H9 (cell line): Measurements from ENCODE around the gene CSF2. TPM values are rescaled to one million over a fixed set of nuclear protein-coding genes. Genes with fewer than 3 reads are reported as not detected.

Experiments
- DNase-seq: peaks from one replicate; pipeline ENCODE4 v3.0.0-alpha.2; 2017
- H2AFZ ChIP-seq: one replicate; pipeline ENCODE4 v1.6.1; 2013; ENCODE audit warnings: mild to moderate bottlenecking, low read length, control low read depth, moderate library complexity
- H2AK5ac ChIP-seq: 2 replicates; pipeline ENCODE4 v1.6.1; 2013; ENCODE audit warnings: low read length, control low read depth, mixed read lengths; ENCODE audit not compliant: insufficient read length
- H2BK120ac ChIP-seq: one replicate; pipeline ENCODE4 v1.6.1; 2013; ENCODE audit warnings: low read depth, mild to moderate bottlenecking, low read length, control low read depth, inconsistent platforms; ENCODE audit not compliant: poor library complexity, severe bottlenecking
- H2BK12ac ChIP-seq: 2 replicates; pipeline ENCODE4 v1.6.1; 2013; ENCODE audit warnings: low read length, control low read depth, mixed read lengths, low read depth; ENCODE audit not compliant: insufficient read length
- H2BK15ac ChIP-seq: 2 replicates; pipeline ENCODE4 v1.6.1; 2013; ENCODE audit warnings: low read depth, low read length, control low read depth
- H2BK20ac ChIP-seq: one replicate; pipeline ENCODE4 v1.6.1; 2013; ENCODE audit warnings: low read depth, mild to moderate bottlenecking, low read length, control low read depth, inconsistent platforms; ENCODE audit not compliant: poor library complexity, severe bottlenecking
- H2BK5ac ChIP-seq: 2 replicates; pipeline ENCODE4 v1.6.1; 2013; ENCODE audit warnings: low read length, control low read depth, mixed read lengths; ENCODE audit not compliant: insufficient read length
- H3K14ac ChIP-seq: 2 replicates; pipeline ENCODE4 v1.6.1; 2013; ENCODE audit warnings: low read length, control low read depth; ENCODE audit not compliant: insufficient read depth
- H3K18ac ChIP-seq: 2 replicates; pipeline ENCODE4 v1.6.1; 2013; ENCODE audit warnings: low read depth, mild to moderate bottlenecking, mixed read lengths, low read length, control low read depth; ENCODE audit not compliant: insufficient read length
- H3K23ac ChIP-seq: 2 replicates; pipeline ENCODE4 v1.6.1; 2013; ENCODE audit warnings: low read length, control low read depth, mixed read lengths, low read depth; ENCODE audit not compliant: insufficient read length
- H3K23me2 ChIP-seq: 2 replicates; pipeline ENCODE4 v1.6.1; 2013; ENCODE audit warnings: low read depth, mild to moderate bottlenecking, mixed read lengths, low read length, control low read depth; ENCODE audit not compliant: insufficient read length, poor library complexity, severe bottlenecking
- H3K27ac ChIP-seq: 2 replicates; pipeline ENCODE4 v1.5.1; 2013; ENCODE audit warnings: low read length, control low read depth, mixed read lengths, low read depth; ENCODE audit not compliant: insufficient read length
- H3K27me3 ChIP-seq: 2 replicates; pipeline ENCODE4 v1.6.1; 2013; ENCODE audit warnings: low read length, control low read depth, inconsistent platforms; ENCODE audit not compliant: insufficient read depth
- H3K4ac ChIP-seq: 2 replicates; pipeline ENCODE4 v1.6.1; 2013; ENCODE audit warnings: low read depth, mild to moderate bottlenecking, control low read depth, inconsistent platforms, low read length, moderate library complexity
- H3K4me1 ChIP-seq: 2 replicates; pipeline ENCODE4 v1.6.1; 2013; ENCODE audit warnings: low read length, control low read depth, inconsistent platforms; ENCODE audit not compliant: insufficient read depth
- H3K4me2 ChIP-seq: 2 replicates; pipeline ENCODE4 v1.6.1; 2013; ENCODE audit warnings: low read length, control low read depth, mixed read lengths; ENCODE audit not compliant: insufficient read length, insufficient read depth
- H3K56ac ChIP-seq: 2 replicates; pipeline ENCODE4 v1.6.1; 2013; ENCODE audit warnings: low read depth, mild to moderate bottlenecking, mixed read lengths, low read length, control low read depth; ENCODE audit not compliant: insufficient read length
- H3K79me1 ChIP-seq: 2 replicates; pipeline ENCODE4 v1.6.1; 2013; ENCODE audit warnings: low read depth, mild to moderate bottlenecking, moderate library complexity, low read length, control low read depth, inconsistent platforms; ENCODE audit not compliant: insufficient read depth, poor library complexity, severe bottlenecking
- H3K79me2 ChIP-seq: 2 replicates; pipeline ENCODE4 v1.6.1; 2013; ENCODE audit warnings: low read length, control low read depth, inconsistent platforms; ENCODE audit not compliant: insufficient read depth
- H3K9ac ChIP-seq: 2 replicates; pipeline ENCODE4 v1.6.1; 2013; ENCODE audit warnings: low read length, control low read depth, mixed read lengths; ENCODE audit not compliant: insufficient read length; ENCODE audit errors: extremely low read depth
- H3K9me3 ChIP-seq: one replicate; pipeline ENCODE4 v1.6.1; 2013; ENCODE audit warnings: low read depth, low read length, inconsistent platforms; ENCODE audit not compliant: control insufficient read depth
- H3T11ph ChIP-seq: one replicate; pipeline ENCODE4 v1.6.1; 2013; ENCODE audit warnings: mild to moderate bottlenecking, low read length, control low read depth, inconsistent platforms
- H4K20me1 ChIP-seq: one replicate; pipeline ENCODE4 v1.6.1; 2013; ENCODE audit not compliant: control insufficient read depth, insufficient read length, insufficient read depth
- H4K5ac ChIP-seq: 2 replicates; pipeline ENCODE4 v1.6.1; 2013; ENCODE audit warnings: low read depth, mild to moderate bottlenecking, mixed read lengths, low read length, control low read depth; ENCODE audit not compliant: insufficient read length
- H4K8ac ChIP-seq: replicated peaks from 2 replicates; pipeline ENCODE4 v1.6.1; 2013; ENCODE audit warnings: low read length, control low read depth, mixed read lengths, low read depth; ENCODE audit not compliant: insufficient read length
- H4K91ac ChIP-seq: 2 replicates; pipeline ENCODE4 v1.6.1; 2013; ENCODE audit warnings: low read depth, mild to moderate bottlenecking, moderate library complexity, mixed read lengths, low read length, control low read depth; ENCODE audit not compliant: insufficient read length
- H3K27ac Mint-ChIP-seq, 3 experiments: 2 replicates in 2 of 3; 3 replicates in 1 of 3; pipeline ENCODE4 v1.8.0; 2020 to 2021; ENCODE audit warnings: mixed read lengths in 3 of 3, mild to moderate bottlenecking in 1 of 3, moderate library complexity in 1 of 3
- H3K27me3 Mint-ChIP-seq: 2 replicates; pipeline ENCODE4 v1.8.0; 2021; ENCODE audit warnings: low read depth, mild to moderate bottlenecking, moderate library complexity, mixed read lengths
- H3K36me3 Mint-ChIP-seq, 3 experiments: 2 replicates in 2 of 3; 3 replicates in 1 of 3; pipeline ENCODE4 v1.8.0; 2020 to 2021; ENCODE audit warnings: low read depth in 3 of 3, mixed read lengths in 3 of 3; ENCODE audit not compliant: insufficient read depth in 1 of 3
- H3K4me1 Mint-ChIP-seq, 2 experiments: 2 replicates each; pipeline ENCODE4 v1.8.0; 2020; ENCODE audit warnings: mixed read lengths in 2 of 2
- H3K4me3 Mint-ChIP-seq, 2 experiments: 2 replicates in 1 of 2; 3 replicates in 1 of 2; pipeline ENCODE4 v1.8.0; 2020 to 2021; ENCODE audit warnings: mild to moderate bottlenecking in 2 of 2, mixed read lengths in 2 of 2, moderate library complexity in 1 of 2
- H3K9me3 Mint-ChIP-seq, 2 experiments: 2 replicates in 1 of 2; 3 replicates in 1 of 2; pipeline ENCODE4 v1.8.0; 2020; ENCODE audit warnings: mild to moderate bottlenecking in 2 of 2, mixed read lengths in 2 of 2, moderate library complexity in 1 of 2
- WGBS: extraction: QIAGEN DNeasy Blood & Tissue Kit; methylation state at CpG from one replicate; pipeline ENCODE4 v1.1.7; 2013; ENCODE audit warnings: missing lambda C conversion rate, low lambda C conversion rate, mixed read lengths; ENCODE audit not compliant: insufficient read length; ENCODE audit errors: extremely low coverage; 5-methylcytosine and 5-hydroxymethylcytosine counted together
- total RNA-seq: library from RNA; stranded (reverse); gene quantifications from 2 replicates; pipeline ENCODE4 v1.2.1, GENCODE V29; 2021
- TF ChIP-seq, protein P1 (sequence below): fragments of 200-600 bp; sonication (generic); conservative IDR thresholded peaks from 3 replicates; pipeline ENCODE4 v1.8.0; 2021; ENCODE audit warnings: antibody characterized with exemption, mild to moderate bottlenecking

The CSF2 gene
- total RNA-seq, 1 experiment from 2014 or later = not detected

DNA sequence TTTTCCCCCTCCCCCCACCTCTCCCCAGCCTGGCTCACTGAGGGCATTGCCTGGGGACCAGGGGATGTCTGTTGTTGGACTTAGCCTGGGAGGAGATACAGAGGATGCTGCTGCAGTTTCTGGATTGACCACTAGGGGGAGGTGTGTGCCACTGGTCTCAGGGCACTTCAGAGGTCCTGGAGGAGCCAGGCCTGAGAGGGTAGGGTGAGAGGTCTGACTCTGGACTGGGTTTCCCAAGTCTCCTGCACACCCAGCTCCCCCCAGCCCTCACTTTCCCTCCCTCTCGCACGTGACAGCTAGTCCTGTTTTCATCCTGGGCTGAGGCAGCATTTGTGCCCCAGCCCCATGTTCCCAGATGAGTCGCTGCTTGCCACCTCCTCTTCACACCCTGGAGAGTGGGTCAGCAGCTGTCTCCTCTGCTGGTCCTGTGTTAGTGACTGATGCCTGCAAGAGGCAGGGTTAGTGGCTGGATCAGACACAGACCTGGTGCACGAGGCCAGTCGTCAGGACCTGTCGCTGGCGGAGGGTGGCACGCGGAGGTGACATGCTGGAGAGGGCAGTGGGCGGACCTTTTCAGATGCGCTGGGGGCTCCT is 8.8 kb upstream of the CSF2 start:
- WGBS = no CpG with 5 or more reads among the region's 11 CpGs
- Mint-ChIP-seq H3K36me3 (no peaks in the 10 kb centered on the region), H3K4me1 (peaks cover 4 to 11% of the 10 kb centered on the region in 2 experiments; a peak in 3 of 4 replicates), H3K27me3 (no peaks in the 10 kb centered on the region; the same call in none of the 2 replicates), H3K4me3 (no peak overlapping the region), H3K27ac (no peak overlapping the region), H3K9me3 (no peaks in the 10 kb centered on the region; a peak in 1 of 5 replicates)
- Histone ChIP-seq H3K9me3 (no peaks in the 10 kb centered on the region), H2BK12ac (no peak overlapping the region), H4K5ac (no peak overlapping the region), H3K4ac (no peak overlapping the region), H3K56ac (no peak overlapping the region), H2BK15ac (no peak overlapping the region), H3K27ac (no peak overlapping the region), H3K23ac (no peak overlapping the region), H4K91ac (no peak overlapping the region), H2AK5ac (no peak overlapping the region), H2BK5ac (no peak overlapping the region), H3K14ac (no peak overlapping the region), H3K9ac (no peak overlapping the region), H4K8ac (no peak overlapping the region), H2BK20ac (no peak overlapping the region), H3K27me3 (no peaks in the 10 kb centered on the region), H2BK120ac (no peak overlapping the region), H4K20me1 (no peaks in the 10 kb centered on the region), H3T11ph (no peak overlapping the region), H3K23me2 (no peaks in the 10 kb centered on the region), H3K79me2 (no peaks in the 10 kb centered on the region), H3K79me1 (no peaks in the 10 kb centered on the region), H3K4me1 (no peaks in the 10 kb centered on the region), H3K4me2 (no peak overlapping the region), H3K18ac (no peak overlapping the region), H2AFZ (no peak overlapping the region)
- peak; percentile 89 for DNase-seq
- TF ChIP-seq, protein P1, sequence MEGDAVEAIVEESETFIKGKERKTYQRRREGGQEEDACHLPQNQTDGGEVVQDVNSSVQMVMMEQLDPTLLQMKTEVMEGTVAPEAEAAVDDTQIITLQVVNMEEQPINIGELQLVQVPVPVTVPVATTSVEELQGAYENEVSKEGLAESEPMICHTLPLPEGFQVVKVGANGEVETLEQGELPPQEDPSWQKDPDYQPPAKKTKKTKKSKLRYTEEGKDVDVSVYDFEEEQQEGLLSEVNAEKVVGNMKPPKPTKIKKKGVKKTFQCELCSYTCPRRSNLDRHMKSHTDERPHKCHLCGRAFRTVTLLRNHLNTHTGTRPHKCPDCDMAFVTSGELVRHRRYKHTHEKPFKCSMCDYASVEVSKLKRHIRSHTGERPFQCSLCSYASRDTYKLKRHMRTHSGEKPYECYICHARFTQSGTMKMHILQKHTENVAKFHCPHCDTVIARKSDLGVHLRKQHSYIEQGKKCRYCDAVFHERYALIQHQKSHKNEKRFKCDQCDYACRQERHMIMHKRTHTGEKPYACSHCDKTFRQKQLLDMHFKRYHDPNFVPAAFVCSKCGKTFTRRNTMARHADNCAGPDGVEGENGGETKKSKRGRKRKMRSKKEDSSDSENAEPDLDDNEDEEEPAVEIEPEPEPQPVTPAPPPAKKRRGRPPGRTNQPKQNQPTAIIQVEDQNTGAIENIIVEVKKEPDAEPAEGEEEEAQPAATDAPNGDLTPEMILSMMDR = peak; percentile 89
